Adrenal gland (tissue), 12 donors: Measurements from ENCODE around the gene CRADD. TPM values are rescaled to one million over a fixed set of nuclear protein-coding genes. Genes with fewer than 3 reads are reported as not detected.

Experiments
- DNase-seq, 7 donors: peaks; one replicate each; pipeline ENCODE4 v3.0.0-alpha.2; 2019 to 2020
- H3K27ac ChIP-seq, 5 donors: fragments of 200-600 bp; sonication (generic) in 4 of 5; 1 replicate in 3 of 5; 2 replicates in 2 of 5; pipeline versions ENCODE4 v1.5.1 to v1.8.0; 2016 to 2020; ENCODE audit warnings: mild to moderate bottlenecking in 1 of 5
- H3K27me3 ChIP-seq: fragments of 200-600 bp; 2 replicates; pipeline ENCODE4 v1.8.0; 2021
- H3K36me3 ChIP-seq, 2 donors: fragments of 200-600 bp; replicated peaks in 1 of 2; 1 replicate in 1 of 2; 2 replicates in 1 of 2; pipeline versions ENCODE4 v1.5.1 to v1.8.0; 2018 to 2022
- H3K4me1 ChIP-seq, 2 donors: fragments of 200-600 bp; replicated peaks in 1 of 2; 1 replicate in 1 of 2; 2 replicates in 1 of 2; pipeline versions ENCODE4 v1.5.1 to v1.8.0; 2018 to 2021
- H3K4me3 ChIP-seq, 4 donors: fragments of 200-600 bp; sonication (generic) in 3 of 4; one replicate each; pipeline ENCODE4 v1.5.1; 2016 to 2018
- H3K9me3 ChIP-seq, 3 donors: fragments of 200-600 bp; sonication (generic) in 1 of 3; replicated peaks in 1 of 3; 1 replicate in 2 of 3; 2 replicates in 1 of 3; pipeline versions ENCODE4 v1.5.1 to v1.8.0; 2016 to 2021
- POLR2A ChIP-seq, 2 donors: fragments of 450-650 bp; IDR thresholded peaks; one replicate each; pipeline ENCODE4 v1.6.1; 2017; ENCODE audit warnings: antibody characterized with exemption in 2 of 2, mild to moderate bottlenecking in 2 of 2, moderate library complexity in 1 of 2
- whole genome bisulfite sequencing, 4 donors: extraction: QIAGEN DNeasy Blood & Tissue Kit in 2 of 4; methylation state at CpG; one replicate each; pipeline versions ENCODE4 v1.1.5 to v1.1.7; 2013 to 2017; 5-methylcytosine and 5-hydroxymethylcytosine counted together
- intact Hi-C, 2 donors: fragments of 100-400 bp; cut with DNase I; formaldehyde crosslinking; loops; one replicate each; pipeline versions ENCODE4 v1.14.1 to v1.15.0; 2022 to 2023
- polyA plus RNA-seq, 3 donors: library from polyadenylated mRNA; stranded (reverse); fragments of 200-250 nt in 2 of 3; fragments of 350-450 nt in 1 of 3; fragmentation: Illumina TruSeq in 1 of 3; extraction: RNeasy Lipid Tissue Mini Kit (QIAGEN cat#74804) in 1 of 3; gene quantifications; one replicate each; pipeline ENCODE4 v1.2.3, GENCODE V29; 2013 to 2014
- total RNA-seq, 9 donors: library from RNA; depleted of rRNA in 4 of 9; stranded (reverse); fragments of >200 nt in 4 of 9; fragments of 120-200 nt in 1 of 9; fragmentation: NEBNext Ultra II Directional in 1 of 9; extraction: Animal tissue kit (Norgen Biotek cat#: 25700) in 1 of 9; gene quantifications; one replicate each; pipeline versions ENCODE4 v1.1.0 to v1.2.4, GENCODE V29; 2013 to 2023
- TF ChIP-seq, protein P1 (sequence below), 6 experiments: fragments of 450-650 bp in 4 of 6; fragments of 200-600 bp in 2 of 6; sonication (generic) in 1 of 6; IDR thresholded peaks; 1 replicate in 5 of 6; 2 replicates in 1 of 6; pipeline versions ENCODE4 v1.5.1 to v1.8.0; 2016 to 2021; ENCODE audit warnings: antibody characterized with exemption in 6 of 6, mild to moderate bottlenecking in 2 of 6, moderate library complexity in 1 of 6
- donor health status: healthy with polysubstance abuse.
- donor health status: Bipolar disorder and iron deficiency.
- donor health status: DM: yes; HTN: yes; CAD: no.
- donor health status: DM: no; HTN: no; CAD: no.
- donor health status: DM: no; HTN: no; CAD: no.
- donor health status: DM: yes; HTN: yes; CAD: no.

CRADD gene
- total and polyA plus RNA-seq, 12 donors: 7.3 to 70.1 (median 35.8) TPM

GRCh38 chr12:93852173-93852591 is 175.0 kb downstream of the CRADD start:
- no peaks in the 10 kb centered on the region for H3K36me3 ChIP-seq
- TF ChIP-seq, protein P1, sequence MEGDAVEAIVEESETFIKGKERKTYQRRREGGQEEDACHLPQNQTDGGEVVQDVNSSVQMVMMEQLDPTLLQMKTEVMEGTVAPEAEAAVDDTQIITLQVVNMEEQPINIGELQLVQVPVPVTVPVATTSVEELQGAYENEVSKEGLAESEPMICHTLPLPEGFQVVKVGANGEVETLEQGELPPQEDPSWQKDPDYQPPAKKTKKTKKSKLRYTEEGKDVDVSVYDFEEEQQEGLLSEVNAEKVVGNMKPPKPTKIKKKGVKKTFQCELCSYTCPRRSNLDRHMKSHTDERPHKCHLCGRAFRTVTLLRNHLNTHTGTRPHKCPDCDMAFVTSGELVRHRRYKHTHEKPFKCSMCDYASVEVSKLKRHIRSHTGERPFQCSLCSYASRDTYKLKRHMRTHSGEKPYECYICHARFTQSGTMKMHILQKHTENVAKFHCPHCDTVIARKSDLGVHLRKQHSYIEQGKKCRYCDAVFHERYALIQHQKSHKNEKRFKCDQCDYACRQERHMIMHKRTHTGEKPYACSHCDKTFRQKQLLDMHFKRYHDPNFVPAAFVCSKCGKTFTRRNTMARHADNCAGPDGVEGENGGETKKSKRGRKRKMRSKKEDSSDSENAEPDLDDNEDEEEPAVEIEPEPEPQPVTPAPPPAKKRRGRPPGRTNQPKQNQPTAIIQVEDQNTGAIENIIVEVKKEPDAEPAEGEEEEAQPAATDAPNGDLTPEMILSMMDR (IDR thresholded peaks at IDR 0.05): no peak
- TF ChIP-seq POLR2A (IDR thresholded peaks at IDR 0.05): no peak
- peaks cover 4 to 15% of the 10 kb centered on the region in 2 donors for H3K4me1 ChIP-seq
- WGBS, 4 donors: 71 to 90% (median 82%) methylated on average over 4 to 8 of the region's 8 CpGs
- no peak overlapping the region for H3K4me3 ChIP-seq
- peak overlapping the region in 1 of 5 donors; percentile 40 for H3K27ac ChIP-seq
- H3K27me3 ChIP-seq: no peaks in the 10 kb centered on the region
- peak in 2 of 7 donors; percentile 22 to 40 for DNase-seq
- H3K9me3 ChIP-seq: no peaks in the 10 kb centered on the region
- intact Hi-C loops: no loop called here

GRCh38 chr12:93853698-93854478 is 176.7 kb downstream of the CRADD start:
- H3K27me3 ChIP-seq: no peaks in the 10 kb centered on the region
- no peak overlapping the region for H3K4me3 ChIP-seq
- intact Hi-C loops: no loop called here
- 88 to 92% (median 89%) methylated on average over 17 of the region's 17 CpGs for WGBS, 4 donors
- no peaks in the 10 kb centered on the region for H3K9me3 ChIP-seq
- TF ChIP-seq POLR2A (IDR thresholded peaks at IDR 0.05): no peak
- TF ChIP-seq, protein P1 (IDR thresholded peaks at IDR 0.05): no peak
- no peak for DNase-seq
- no peak overlapping the region for H3K27ac ChIP-seq
- H3K36me3 ChIP-seq: no peaks in the 10 kb centered on the region
- peaks cover 4 to 21% of the 10 kb centered on the region in 2 donors for H3K4me1 ChIP-seq

DNA sequence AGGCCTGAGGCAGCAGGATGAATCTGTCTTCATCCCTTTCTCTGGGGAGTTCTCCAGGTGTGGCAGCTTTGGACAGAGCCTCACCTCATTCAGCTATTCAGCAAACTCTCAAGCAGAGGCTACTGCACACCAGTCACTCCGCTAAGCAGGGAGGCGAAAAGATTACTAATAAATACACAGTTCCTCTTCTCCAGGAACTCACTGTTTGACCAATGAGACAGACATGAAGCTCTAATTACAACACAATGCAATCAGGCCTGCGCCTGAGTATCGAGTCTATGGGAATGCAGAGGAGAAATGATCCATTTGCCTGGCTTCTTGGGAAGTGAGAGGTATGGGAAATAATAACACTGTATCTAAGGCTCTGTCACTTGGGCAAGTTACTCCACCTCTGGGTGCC is 178.1 kb downstream of the CRADD start:
- no peaks in the 10 kb centered on the region for H3K36me3 ChIP-seq
- no peak overlapping the region for H3K27ac ChIP-seq
- TF ChIP-seq, protein P1 (IDR thresholded peaks at IDR 0.05): no peak
- no peak for TF ChIP-seq POLR2A (IDR thresholded peaks at IDR 0.05)
- intact Hi-C loops: no loop called here
- H3K4me3 ChIP-seq: no peak overlapping the region
- H3K27me3 ChIP-seq: no peaks in the 10 kb centered on the region
- no peaks in the 10 kb centered on the region for H3K9me3 ChIP-seq
- H3K4me1 ChIP-seq: peaks cover 4 to 15% of the 10 kb centered on the region in 2 donors
- 91 to 100% (median 93%) methylated on average over 4 of the region's 4 CpGs for WGBS, 4 donors
- DNase-seq: no peak

GRCh38 chr12:93856611-93857010 is 179.4 kb downstream of the CRADD start:
- no peak for DNase-seq
- H3K9me3 ChIP-seq: no peaks in the 10 kb centered on the region
- H3K4me3 ChIP-seq: no peak overlapping the region
- intact Hi-C loops: no loop called here
- no peaks in the 10 kb centered on the region for H3K27me3 ChIP-seq
- H3K36me3 ChIP-seq: no peaks in the 10 kb centered on the region
- H3K27ac ChIP-seq: peak overlapping the region in 2 of 5 donors; percentile 40 to 63
- TF ChIP-seq POLR2A (IDR thresholded peaks at IDR 0.05): no peak
- TF ChIP-seq, protein P1 (IDR thresholded peaks at IDR 0.05): no peak
- peaks cover 3 to 13% of the 10 kb centered on the region in 2 donors for H3K4me1 ChIP-seq
